Measurements from ENCODE around the gene ATG4C. TPM values are rescaled to one million over a fixed set of nuclear protein-coding genes. Genes with fewer than 3 reads are reported as not detected.
"Not testable (repeated sequence)": the region's sequence is repeated elsewhere in the genome, so short reads cannot be mapped to it uniquely, and the experiment has no call there.

ATG4C gene
- total RNA-seq, 2 experiments from 2014 or later = 14.6 to 15.9 TPM

GRCh38 chr1:62759232-62759875 lies 24.6 kb upstream of the ATG4C start:
- DNase-seq; H3K27ac Mint-ChIP-seq; H3K36me3 Mint-ChIP-seq; H3K4me3 Mint-ChIP-seq; intact Hi-C loops (cut with micrococcal nuclease); H3K9me3 Mint-ChIP-seq; H3K4me1 Mint-ChIP-seq (ENCODE audit: low read depth); POLR2A ChIA-PET; H3K27me3 Mint-ChIP-seq: not testable (repeated sequence)
- CTCF ChIA-PET = interaction anchor here (0.6 kb wide), 1 partner anchor 368 kb away, joined by 3 read pairs; no protein-coding TSS in a partner anchor

GRCh38 chr1:62760021-62760782 lies 23.7 kb upstream of the ATG4C start:
- POLR2A ChIA-PET = not testable (repeated sequence)

GRCh38 chr1:62761223-62761870 lies 22.6 kb upstream of the ATG4C start:
- H3K36me3 Mint-ChIP-seq; intact Hi-C loops (cut with micrococcal nuclease); H3K27me3 Mint-ChIP-seq; H3K4me3 Mint-ChIP-seq; POLR2A ChIA-PET; H3K27ac Mint-ChIP-seq; H3K9me3 Mint-ChIP-seq; H3K4me1 Mint-ChIP-seq (ENCODE audit: low read depth); DNase-seq: not testable (repeated sequence)
- CTCF ChIA-PET = interaction anchor here (0.6 kb wide), 1 partner anchor 253 kb away, joined by 3 read pairs; no protein-coding TSS in a partner anchor

More at GRCh38 chr1:62760021-62760782, 23.7 kb upstream of the ATG4C start:
- H3K27me3 Mint-ChIP-seq; H3K27ac Mint-ChIP-seq; H3K36me3 Mint-ChIP-seq; DNase-seq; H3K4me1 Mint-ChIP-seq (ENCODE audit: low read depth); intact Hi-C loops (cut with micrococcal nuclease); CTCF ChIA-PET; H3K9me3 Mint-ChIP-seq; H3K4me3 Mint-ChIP-seq: not testable (repeated sequence)

- H3K36me3 Mint-ChIP-seq; POLR2A ChIA-PET; H3K27me3 Mint-ChIP-seq; H3K27ac Mint-ChIP-seq; DNase-seq; H3K4me1 Mint-ChIP-seq (ENCODE audit: low read depth); H3K4me3 Mint-ChIP-seq; H3K9me3 Mint-ChIP-seq; intact Hi-C loops (cut with micrococcal nuclease): not testable (repeated sequence)
- CTCF ChIA-PET = interaction anchor here (0.6 kb wide), 1 partner anchor 254 kb away, joined by 3 read pairs; no protein-coding TSS in a partner anchor
These were observed 21.9 kb upstream of the ATG4C start for GRCh38 chr1:62762027-62762426.

- Mint-ChIP-seq H3K9me3 (no peaks in the 10 kb centered on the region), H3K36me3 (no peaks in the 10 kb centered on the region), H3K4me3 (no peak overlapping the region), H3K27ac (no peak overlapping the region), H3K27me3 (peaks cover 4% of the 10 kb centered on the region), H3K4me1 (ENCODE audit: low read depth) (no peaks in the 10 kb centered on the region)
- DNase-seq = no peak
- intact Hi-C loops (cut with micrococcal nuclease) = no loop called here
- ChIA-PET CTCF (no interaction called here), POLR2A (no interaction called here)
These were observed 18.0 kb upstream of the ATG4C start for GRCh38 chr1:62765981-62766380.

GRCh38 chr1:62768551-62768950 lies 15.4 kb upstream of the ATG4C start:
- H3K27me3 Mint-ChIP-seq; DNase-seq; intact Hi-C loops (cut with micrococcal nuclease); H3K4me3 Mint-ChIP-seq; POLR2A ChIA-PET; H3K27ac Mint-ChIP-seq; CTCF ChIA-PET; H3K4me1 Mint-ChIP-seq (ENCODE audit: low read depth); H3K36me3 Mint-ChIP-seq: not testable (repeated sequence)
- peaks cover 15% of the 10 kb centered on the region for H3K9me3 Mint-ChIP-seq

GRCh38 chr1:62772607-62773295 lies 11.2 kb upstream of the ATG4C start:
- Mint-ChIP-seq H3K36me3 (no peaks in the 10 kb centered on the region), H3K27ac (no peak overlapping the region), H3K4me1 (ENCODE audit: low read depth) (no peaks in the 10 kb centered on the region), H3K9me3 (peaks cover 15% of the 10 kb centered on the region), H3K27me3 (peaks cover 3% of the 10 kb centered on the region), H3K4me3 (no peak overlapping the region)
- intact Hi-C loops (cut with micrococcal nuclease) = no loop called here
- POLR2A ChIA-PET = no interaction called here
- no peak for DNase-seq
- CTCF ChIA-PET = interaction anchor here (0.9 kb wide), 1 partner anchor 8 kb away, joined by 3 read pairs; no protein-coding TSS in a partner anchor

- Mint-ChIP-seq H3K4me3 (no peak overlapping the region), H3K4me1 (ENCODE audit: low read depth) (no peaks in the 10 kb centered on the region), H3K36me3 (no peaks in the 10 kb centered on the region), H3K27ac (no peak overlapping the region), H3K9me3 (peaks cover 15% of the 10 kb centered on the region), H3K27me3 (peaks cover 3% of the 10 kb centered on the region)
- CTCF ChIA-PET = no interaction called here
- POLR2A ChIA-PET = no interaction called here
- intact Hi-C loops (cut with micrococcal nuclease) = no loop called here
- no peak for DNase-seq
These were observed 9.9 kb upstream of the ATG4C start for GRCh38 chr1:62774006-62774405.

- H3K27ac Mint-ChIP-seq = no peak overlapping the region
- peaks cover 7% of the 10 kb centered on the region for H3K27me3 Mint-ChIP-seq
- H3K36me3 Mint-ChIP-seq = no peaks in the 10 kb centered on the region
- DNase-seq = no peak
- peaks cover 15% of the 10 kb centered on the region for H3K9me3 Mint-ChIP-seq
- POLR2A ChIA-PET = no interaction called here
- CTCF ChIA-PET = no interaction called here
- H3K4me3 Mint-ChIP-seq = no peak overlapping the region
- H3K4me1 Mint-ChIP-seq (ENCODE audit: low read depth) = no peaks in the 10 kb centered on the region
- intact Hi-C loops (cut with micrococcal nuclease) = no loop called here
These were observed 8.8 kb upstream of the ATG4C start for GRCh38 chr1:62774971-62775595.

- intact Hi-C loops (cut with micrococcal nuclease) = no loop called here
- peaks cover 2% of the 10 kb centered on the region for H3K9me3 Mint-ChIP-seq
- no peaks in the 10 kb centered on the region for H3K36me3 Mint-ChIP-seq
- H3K4me3 Mint-ChIP-seq = no peak overlapping the region
- CTCF ChIA-PET = no interaction called here
- POLR2A ChIA-PET = no interaction called here
- peaks cover 7% of the 10 kb centered on the region for H3K27me3 Mint-ChIP-seq
- DNase-seq = no peak
- no peak overlapping the region for H3K27ac Mint-ChIP-seq
- H3K4me1 Mint-ChIP-seq (ENCODE audit: low read depth) = no peaks in the 10 kb centered on the region
These were observed 5.7 kb upstream of the ATG4C start for GRCh38 chr1:62778208-62778607.

GRCh38 chr1:62781841-62782543 lies 1.9 kb upstream of the ATG4C start:
- no peak for DNase-seq
- Mint-ChIP-seq H3K4me1 (ENCODE audit: low read depth) (peaks cover 8% of the 10 kb centered on the region), H3K36me3 (no peaks in the 10 kb centered on the region), H3K27ac (no peak overlapping the region), H3K27me3 (peaks cover 7% of the 10 kb centered on the region), H3K4me3 (no peak overlapping the region), H3K9me3 (no peaks in the 10 kb centered on the region)
- ChIA-PET POLR2A (no interaction called here), CTCF (interaction anchor here (1.2 to 1.9 kb wide), 2 partner anchors 37 to 60 kb away, joined by 4 read pairs; no protein-coding TSS in a partner anchor)
- intact Hi-C loops (cut with micrococcal nuclease) = loop anchor here (5.0 kb wide), 3 partner anchors 330 to 1055 kb away; partner anchors contain the start of genes ALG6 and TM2D1

Data from activated CD4-positive, alpha-beta memory T cell treated with anti-CD3 and anti-CD28 coated beads for 36 hours (primary cell).